Measurements from ENCODE around the gene NOS1AP. TPM values are rescaled to one million over a fixed set of nuclear protein-coding genes. Genes with fewer than 3 reads are reported as not detected.

NOS1AP gene
- total RNA-seq, 2 experiments from 2014 or later, result 0.18 TPM

GRCh38 chr1:162391790-162392563, 322.5 kb downstream of the NOS1AP start:
- no peak for ATAC-seq
- no peaks in the 10 kb centered on the region for H3K9me3 Mint-ChIP-seq
- TF ChIP-seq CTCF (IDR thresholded peaks at IDR 0.05), result peak; percentile 80
- H3K4me3 Mint-ChIP-seq, result no peak overlapping the region
- intact Hi-C loops (cut with micrococcal nuclease), result loop anchor here (5.0 kb wide), 1 partner anchor 335 kb away; no protein-coding TSS in a partner anchor
- peaks cover 12% of the 10 kb centered on the region for H3K27me3 Mint-ChIP-seq
- peak; percentile 22 for DNase-seq
- H3K27ac Mint-ChIP-seq, result no peak overlapping the region
- no peaks in the 10 kb centered on the region for H3K4me1 Mint-ChIP-seq (ENCODE audit: low read depth)
- H3K36me3 Mint-ChIP-seq (ENCODE audit: low read depth), result no peaks in the 10 kb centered on the region
- CTCF ChIA-PET, result interaction anchor here (1.0 to 6.0 kb wide), 5 partner anchors 9 to 336 kb away, joined by 3 to 27 read pairs (median 5); no protein-coding TSS in a partner anchor
- POLR2A ChIA-PET, result no interaction called here

- no peaks in the 10 kb centered on the region for H3K4me1 Mint-ChIP-seq (ENCODE audit: low read depth)
- ChIA-PET CTCF (no interaction called here), POLR2A (interaction anchor here (0.6 kb wide), 1 partner anchor 20 kb away, joined by 3 read pairs; no protein-coding TSS in a partner anchor)
- H3K27me3 Mint-ChIP-seq, result peaks cover 26% of the 10 kb centered on the region
- H3K27ac Mint-ChIP-seq, result no peak overlapping the region
- DNase-seq (no peak), ATAC-seq (no peak)
- no peaks in the 10 kb centered on the region for H3K36me3 Mint-ChIP-seq (ENCODE audit: low read depth)
- no peak for TF ChIP-seq CTCF (IDR thresholded peaks at IDR 0.05)
- no peaks in the 10 kb centered on the region for H3K9me3 Mint-ChIP-seq
- intact Hi-C loops (cut with micrococcal nuclease), result no loop called here
- H3K4me3 Mint-ChIP-seq, result no peak overlapping the region
Measured at GRCh38 chr1:162396201-162396906, 326.9 kb downstream of the NOS1AP start.

GRCh38 chr1:162397039-162397448, 327.6 kb downstream of the NOS1AP start:
- H3K4me1 Mint-ChIP-seq (ENCODE audit: low read depth), result no peaks in the 10 kb centered on the region
- ChIA-PET CTCF (no interaction called here), POLR2A (no interaction called here)
- no peaks in the 10 kb centered on the region for H3K36me3 Mint-ChIP-seq (ENCODE audit: low read depth)
- no peaks in the 10 kb centered on the region for H3K9me3 Mint-ChIP-seq
- TF ChIP-seq CTCF (IDR thresholded peaks at IDR 0.05), result no peak
- no peak overlapping the region for H3K27ac Mint-ChIP-seq
- H3K27me3 Mint-ChIP-seq, result peaks cover 28% of the 10 kb centered on the region
- no peak overlapping the region for H3K4me3 Mint-ChIP-seq
- no peak for ATAC-seq
- no peak for DNase-seq
- intact Hi-C loops (cut with micrococcal nuclease), result no loop called here

GRCh38 chr1:162397943-162398560, 328.6 kb downstream of the NOS1AP start:
- CTCF ChIA-PET, result no interaction called here
- TF ChIP-seq CTCF (IDR thresholded peaks at IDR 0.05), result no peak
- POLR2A ChIA-PET, result no interaction called here
- intact Hi-C loops (cut with micrococcal nuclease), result no loop called here
- DNase-seq, result no peak
- no peak overlapping the region for H3K4me3 Mint-ChIP-seq
- ATAC-seq, result no peak
- H3K36me3 Mint-ChIP-seq (ENCODE audit: low read depth), result no peaks in the 10 kb centered on the region
- no peak overlapping the region for H3K27ac Mint-ChIP-seq
- no peaks in the 10 kb centered on the region for H3K9me3 Mint-ChIP-seq
- no peaks in the 10 kb centered on the region for H3K4me1 Mint-ChIP-seq (ENCODE audit: low read depth)
- peaks cover 30% of the 10 kb centered on the region for H3K27me3 Mint-ChIP-seq

Data from activated CD8-positive, alpha-beta T cell treated with anti-CD3 and anti-CD28 coated beads for 36 hours (primary cell).